Neural progenitor cell (in vitro differentiated cells): ENCODE results near the gene INSC. TPM values are rescaled to one million over a fixed set of nuclear protein-coding genes. Genes with fewer than 3 reads are reported as not detected.

Source experiments
- DNase-seq: peaks from one replicate; pipeline ENCODE4 v3.0.0-alpha.2; 2016; ENCODE audit warnings: low spot score
- H2AFZ ChIP-seq: fragments of 200-600 bp; sonication (generic); replicated peaks from 2 replicates; pipeline ENCODE4 v1.6.1; 2016; ENCODE audit warnings: antibody characterized with exemption
- H3F3A ChIP-seq: fragments of 200-600 bp; sonication (generic); 2 replicates; pipeline ENCODE4 v1.6.1; 2016; ENCODE audit warnings: antibody characterized with exemption, low read depth
- H3K27ac ChIP-seq: fragments of 200-600 bp; sonication (generic); 2 replicates; pipeline ENCODE4 v1.5.1; 2016; ENCODE audit warnings: mild to moderate bottlenecking
- H3K27me3 ChIP-seq: fragments of 200-600 bp; sonication (generic); 2 replicates; pipeline ENCODE4 v1.6.1; 2016; ENCODE audit warnings: mild to moderate bottlenecking, moderate library complexity
- H3K36me3 ChIP-seq: fragments of 200-600 bp; sonication (generic); 2 replicates; pipeline ENCODE4 v1.5.1; 2016
- H3K4me1 ChIP-seq: fragments of 200-600 bp; sonication (generic); 2 replicates; pipeline ENCODE4 v1.6.1; 2016; ENCODE audit warnings: mixed run types
- H3K4me2 ChIP-seq: fragments of 200-600 bp; sonication (generic); 2 replicates; pipeline ENCODE4 v1.6.1; 2016
- H3K4me3 ChIP-seq: fragments of 200-600 bp; sonication (generic); 2 replicates; pipeline ENCODE4 v1.5.1; 2016
- H3K79me2 ChIP-seq: fragments of 200-600 bp; sonication (generic); 2 replicates; pipeline ENCODE4 v1.6.1; 2016; ENCODE audit warnings: low read depth
- H3K9ac ChIP-seq: fragments of 200-600 bp; sonication (generic); 2 replicates; pipeline ENCODE4 v1.6.1; 2016
- H3K9me3 ChIP-seq: fragments of 200-600 bp; sonication (generic); 2 replicates; pipeline ENCODE4 v1.5.1; 2016; ENCODE audit warnings: low read depth
- H4K20me1 ChIP-seq: fragments of 200-600 bp; sonication (generic); 2 replicates; pipeline ENCODE4 v1.6.1; 2016; ENCODE audit warnings: low read depth
- H3K27ac Mint-ChIP-seq: 3 replicates; pipeline ENCODE4 v1.8.0; 2021; ENCODE audit warnings: mixed read lengths
- H3K27me3 Mint-ChIP-seq: 2 replicates; pipeline ENCODE4 v1.8.0; 2022; ENCODE audit warnings: low read depth, mild to moderate bottlenecking, inconsistent platforms, moderate library complexity, mixed read lengths; ENCODE audit not compliant: insufficient read depth
- H3K36me3 Mint-ChIP-seq: 3 replicates; pipeline ENCODE4 v1.8.0; 2021; ENCODE audit warnings: mixed read lengths
- H3K4me1 Mint-ChIP-seq: 3 replicates; pipeline ENCODE4 v1.8.0; 2021; ENCODE audit warnings: mixed read lengths
- H3K4me3 Mint-ChIP-seq: 3 replicates; pipeline ENCODE4 v1.8.0; 2021; ENCODE audit warnings: mild to moderate bottlenecking, moderate library complexity, mixed read lengths
- H3K9me3 Mint-ChIP-seq: 3 replicates; pipeline ENCODE4 v1.8.0; 2020; ENCODE audit warnings: mixed read lengths
- EZH2 ChIP-seq: fragments of 200-600 bp; sonication (generic); IDR thresholded peaks from 2 replicates; pipeline ENCODE4 v1.6.1; 2017; ENCODE audit warnings: antibody characterized with exemption, mild to moderate bottlenecking, moderate library complexity
- EZH2phosphoT487 ChIP-seq: fragments of 200-600 bp; sonication (generic); IDR thresholded peaks from 2 replicates; pipeline ENCODE4 v1.6.1; 2017; ENCODE audit warnings: antibody characterized with exemption
- total RNA-seq: library from RNA; depleted of rRNA; stranded (reverse); fragments of >200 nt; gene quantifications from 2 replicates; pipeline ENCODE4 v1.2.3, GENCODE V29; 2015; ENCODE audit warnings: low replicate concordance
- TF ChIP-seq, protein P1 (sequence below): fragments of 200-600 bp; sonication (generic); IDR thresholded peaks from 2 replicates; pipeline ENCODE4 v1.5.1; 2017; ENCODE audit warnings: antibody characterized with exemption, mild to moderate bottlenecking

INSC gene
- total RNA-seq, 1 donor from 2014 or later = 0.09 TPM

DNA sequence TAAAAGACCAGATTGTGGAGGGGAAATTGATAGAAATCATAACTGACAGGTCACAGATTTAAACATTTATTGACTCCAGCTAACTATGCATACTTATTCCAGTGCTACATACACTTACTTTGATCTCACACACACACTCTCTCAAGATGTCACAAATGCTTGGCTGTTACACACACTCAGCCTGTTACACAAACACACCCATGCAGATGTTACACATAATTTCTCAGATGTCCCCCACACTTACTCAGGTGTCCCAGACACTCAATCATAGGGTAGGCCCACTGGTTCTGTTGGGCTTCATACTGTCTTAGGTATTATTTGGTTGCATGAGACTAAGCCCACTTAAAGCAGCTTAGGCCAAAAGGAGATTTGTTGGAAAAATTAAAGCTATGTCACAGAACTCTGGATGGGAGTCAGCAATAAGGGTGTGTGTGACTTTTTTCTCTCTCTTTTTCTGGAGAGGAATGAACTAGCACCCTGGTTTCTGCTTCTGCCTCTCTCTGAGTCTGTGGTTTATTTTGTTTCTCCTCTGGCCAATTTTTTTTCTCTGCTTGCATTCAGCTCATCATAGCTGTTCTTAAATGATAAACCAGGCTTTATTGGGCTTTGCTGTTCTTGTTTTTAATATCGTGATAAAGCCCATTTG lies 179.4 kb downstream of the INSC start:
- no peaks in the 10 kb centered on the region for H3K36me3 Mint-ChIP-seq
- no peaks in the 10 kb centered on the region for H3F3A ChIP-seq
- H3K9me3 ChIP-seq = no peaks in the 10 kb centered on the region
- peaks cover 4% of the 10 kb centered on the region for H3K27me3 Mint-ChIP-seq
- H3K9me3 Mint-ChIP-seq = no peaks in the 10 kb centered on the region
- H3K9ac ChIP-seq = no peak overlapping the region
- H4K20me1 ChIP-seq = no peaks in the 10 kb centered on the region
- H3K4me1 ChIP-seq = peaks cover 9% of the 10 kb centered on the region
- TF ChIP-seq, protein P1, sequence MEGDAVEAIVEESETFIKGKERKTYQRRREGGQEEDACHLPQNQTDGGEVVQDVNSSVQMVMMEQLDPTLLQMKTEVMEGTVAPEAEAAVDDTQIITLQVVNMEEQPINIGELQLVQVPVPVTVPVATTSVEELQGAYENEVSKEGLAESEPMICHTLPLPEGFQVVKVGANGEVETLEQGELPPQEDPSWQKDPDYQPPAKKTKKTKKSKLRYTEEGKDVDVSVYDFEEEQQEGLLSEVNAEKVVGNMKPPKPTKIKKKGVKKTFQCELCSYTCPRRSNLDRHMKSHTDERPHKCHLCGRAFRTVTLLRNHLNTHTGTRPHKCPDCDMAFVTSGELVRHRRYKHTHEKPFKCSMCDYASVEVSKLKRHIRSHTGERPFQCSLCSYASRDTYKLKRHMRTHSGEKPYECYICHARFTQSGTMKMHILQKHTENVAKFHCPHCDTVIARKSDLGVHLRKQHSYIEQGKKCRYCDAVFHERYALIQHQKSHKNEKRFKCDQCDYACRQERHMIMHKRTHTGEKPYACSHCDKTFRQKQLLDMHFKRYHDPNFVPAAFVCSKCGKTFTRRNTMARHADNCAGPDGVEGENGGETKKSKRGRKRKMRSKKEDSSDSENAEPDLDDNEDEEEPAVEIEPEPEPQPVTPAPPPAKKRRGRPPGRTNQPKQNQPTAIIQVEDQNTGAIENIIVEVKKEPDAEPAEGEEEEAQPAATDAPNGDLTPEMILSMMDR = no peak
- no peak for TF ChIP-seq EZH2
- no peak for TF ChIP-seq EZH2phosphoT487
- H3K4me3 Mint-ChIP-seq = no peak overlapping the region
- no peaks in the 10 kb centered on the region for H3K27me3 ChIP-seq
- H3K79me2 ChIP-seq = no peaks in the 10 kb centered on the region
- H3K4me1 Mint-ChIP-seq = peaks cover 20% of the 10 kb centered on the region
- H2AFZ ChIP-seq = no peak overlapping the region
- no peak overlapping the region for H3K4me2 ChIP-seq
- no peaks in the 10 kb centered on the region for H3K36me3 ChIP-seq
- no peak for DNase-seq
- no peak overlapping the region for H3K4me3 ChIP-seq
- no peak overlapping the region for H3K27ac Mint-ChIP-seq
- H3K27ac ChIP-seq = no peak overlapping the region

- peaks cover 4% of the 10 kb centered on the region for H3K27me3 Mint-ChIP-seq
- H3K27ac Mint-ChIP-seq = no peak overlapping the region
- H3K9ac ChIP-seq = no peak overlapping the region
These were observed 181.0 kb downstream of the INSC start for GRCh38 chr11:15295695-15296094.

More at GRCh38 chr11:15295695-15296094, 181.0 kb downstream of the INSC start:
- Histone ChIP-seq H3K79me2 (no peaks in the 10 kb centered on the region), H3K4me3 (no peak overlapping the region), H3K9me3 (no peaks in the 10 kb centered on the region), H3K27ac (no peak overlapping the region), H3K36me3 (no peaks in the 10 kb centered on the region), H3K27me3 (no peaks in the 10 kb centered on the region), H4K20me1 (no peaks in the 10 kb centered on the region), H3F3A (no peaks in the 10 kb centered on the region), H3K4me2 (no peak overlapping the region), H2AFZ (no peak overlapping the region), H3K4me1 (no peaks in the 10 kb centered on the region)
- no peak for DNase-seq
- no peak for TF ChIP-seq EZH2phosphoT487
- Mint-ChIP-seq H3K9me3 (no peaks in the 10 kb centered on the region), H3K4me1 (peaks cover 5% of the 10 kb centered on the region), H3K4me3 (no peak overlapping the region), H3K36me3 (no peaks in the 10 kb centered on the region)

Other genes starting within 250 kb of the INSC start
- 28.8 and 29.9 TPM in 2 replicates for gene CYP2R1, start 222.7 kb upstream of the INSC start, total RNA-seq
- not detected in 2 replicates for gene CALCA, start 142.6 kb upstream of the INSC start, total RNA-seq
- 0.62 and 3.1 TPM in 2 replicates for gene CALCB, start 41.3 kb upstream of the INSC start, total RNA-seq